Breast epithelium (tissue), 4 donors: ENCODE results near the gene PYGO1. TPM values are rescaled to one million over a fixed set of nuclear protein-coding genes. Genes with fewer than 3 reads are reported as not detected.

Source experiments
- DNase-seq, 2 donors: peaks; one replicate each; pipeline ENCODE4 v3.0.0-alpha.2; 2019; ENCODE audit warnings: low spot score in 2 of 2
- H3K27ac ChIP-seq, 2 donors: fragments of 200-600 bp; sonication (generic) in 1 of 2; one replicate each; pipeline ENCODE4 v1.5.1; 2016 to 2019; ENCODE audit warnings: mild to moderate bottlenecking in 1 of 2
- H3K27me3 ChIP-seq, 2 donors: fragments of 200-600 bp; sonication (generic) in 1 of 2; one replicate each; pipeline versions ENCODE4 v1.5.1 to v1.6.0; 2017 to 2019; ENCODE audit warnings: control low read depth in 1 of 2, mild to moderate bottlenecking in 1 of 2
- H3K36me3 ChIP-seq: fragments of 200-600 bp; one replicate; pipeline ENCODE4 v1.5.1; 2019
- H3K4me1 ChIP-seq, 2 donors: fragments of 200-600 bp; sonication (generic); one replicate each; pipeline ENCODE4 v1.5.1; 2016 to 2019; ENCODE audit warnings: control low read depth in 1 of 2
- H3K4me3 ChIP-seq, 3 donors: fragments of 200-600 bp; sonication (generic); 1 replicate in 2 of 3; 2 replicates in 1 of 3; pipeline ENCODE4 v1.5.1; 2016 to 2019; ENCODE audit warnings: mild to moderate bottlenecking in 3 of 3, moderate library complexity in 2 of 3
- H3K9me3 ChIP-seq, 2 donors: fragments of 200-600 bp; sonication (generic) in 1 of 2; one replicate each; pipeline ENCODE4 v1.5.1; 2016 to 2019; ENCODE audit warnings: control low read depth in 1 of 2
- CTCF ChIP-seq, 3 donors: fragments of 450-650 bp; IDR thresholded peaks; one replicate each; pipeline ENCODE4 v1.5.1; 2016 to 2017; ENCODE audit warnings: antibody characterized with exemption in 3 of 3, mild to moderate bottlenecking in 3 of 3, moderate library complexity in 3 of 3
- POLR2A ChIP-seq: fragments of 450-650 bp; IDR thresholded peaks from one replicate; pipeline ENCODE4 v1.6.1; 2016; ENCODE audit warnings: antibody characterized with exemption, mild to moderate bottlenecking, moderate library complexity
- POLR2AphosphoS5 ChIP-seq, 3 donors: sonication (generic); formaldehyde crosslinking; IDR thresholded peaks; one replicate each; pipeline ENCODE4 v1.6.1; 2017; ENCODE audit warnings: antibody characterized with exemption in 3 of 3
- intact Hi-C: fragments of 100-400 bp; cut with DNase I; formaldehyde crosslinking; loops from one replicate; pipeline ENCODE4 v1.15.1; 2023; ENCODE audit warnings: low total_unique reads
- total RNA-seq, 3 donors: library from RNA; depleted of rRNA; stranded (reverse); fragments of >200 nt; gene quantifications; one replicate each; pipeline ENCODE4 v1.1.0, GENCODE V29; 2016

Gene PYGO1
- total RNA-seq, 3 donors from 2014 or later: 4.9 to 8.5 (median 5.9) TPM

- H3K27me3 ChIP-seq: no peaks in the 10 kb centered on the region
- TF ChIP-seq POLR2A (no peak), CTCF (IDR thresholded peaks at IDR 0.05) (no peak), POLR2AphosphoS5 (IDR thresholded peaks at IDR 0.05) (no peak)
- H3K4me1 ChIP-seq: no peaks in the 10 kb centered on the region
- no peak overlapping the region for H3K27ac ChIP-seq
- no peak for DNase-seq
- no peaks in the 10 kb centered on the region for H3K36me3 ChIP-seq
- intact Hi-C loops: no loop called here
- no peaks in the 10 kb centered on the region for H3K9me3 ChIP-seq
- peak overlapping the region; percentile 57 to 85 (median 70) for H3K4me3 ChIP-seq
Measured at GRCh38 chr15:55589287-55589686, 1.1 kb upstream of the PYGO1 start.

GRCh38 chr15:55588815-55589115, 620 bp upstream of the PYGO1 start:
- intact Hi-C loops: no loop called here
- no peaks in the 10 kb centered on the region for H3K36me3 ChIP-seq
- no peaks in the 10 kb centered on the region for H3K4me1 ChIP-seq
- H3K9me3 ChIP-seq: no peaks in the 10 kb centered on the region
- TF ChIP-seq CTCF (IDR thresholded peaks at IDR 0.05) (no peak), POLR2AphosphoS5 (IDR thresholded peaks at IDR 0.05) (no peak), POLR2A (no peak)
- peak overlapping the region; percentile 57 to 85 (median 70) for H3K4me3 ChIP-seq
- peak overlapping the region; percentile 61 to 90 for H3K27ac ChIP-seq
- no peaks in the 10 kb centered on the region for H3K27me3 ChIP-seq
- DNase-seq: no peak

- H3K27ac ChIP-seq: peak overlapping the region; percentile 69 to 90
- TF ChIP-seq POLR2A (no peak), CTCF (IDR thresholded peaks at IDR 0.05) (no peak), POLR2AphosphoS5 (IDR thresholded peaks at IDR 0.05) (no peak)
- no peaks in the 10 kb centered on the region for H3K9me3 ChIP-seq
- no peaks in the 10 kb centered on the region for H3K36me3 ChIP-seq
- intact Hi-C loops: no loop called here
- no peaks in the 10 kb centered on the region for H3K27me3 ChIP-seq
- DNase-seq: no peak
- no peaks in the 10 kb centered on the region for H3K4me1 ChIP-seq
- peak overlapping the region; percentile 57 to 85 (median 70) for H3K4me3 ChIP-seq
Measured at GRCh38 chr15:55587321-55588069, 650 bp downstream of the PYGO1 start.

GRCh38 chr15:55586808-55587207, 1.3 kb downstream of the PYGO1 start:
- TF ChIP-seq POLR2AphosphoS5 (IDR thresholded peaks at IDR 0.05): no peak
- no peak for TF ChIP-seq POLR2A
- no peak for TF ChIP-seq CTCF (IDR thresholded peaks at IDR 0.05)
- intact Hi-C loops: no loop called here
- Histone ChIP-seq H3K4me1 (no peaks in the 10 kb centered on the region), H3K4me3 (peak overlapping the region; percentile 57 to 85 (median 70)), H3K36me3 (no peaks in the 10 kb centered on the region), H3K27ac (no peak overlapping the region), H3K9me3 (no peaks in the 10 kb centered on the region), H3K27me3 (no peaks in the 10 kb centered on the region)
- DNase-seq: no peak

- Histone ChIP-seq H3K4me3 (no peak overlapping the region), H3K27me3 (no peaks in the 10 kb centered on the region), H3K4me1 (no peaks in the 10 kb centered on the region), H3K36me3 (no peaks in the 10 kb centered on the region), H3K27ac (no peak overlapping the region), H3K9me3 (no peaks in the 10 kb centered on the region)
- no peak for DNase-seq
- TF ChIP-seq POLR2AphosphoS5 (IDR thresholded peaks at IDR 0.05) (no peak), POLR2A (no peak), CTCF (IDR thresholded peaks at IDR 0.05) (no peak)
- intact Hi-C loops: no loop called here
Measured at GRCh38 chr15:55576943-55577342, 11.2 kb downstream of the PYGO1 start.
